Natural killer cell (primary cell): ENCODE results near the gene RBP3. TPM values are rescaled to one million over a fixed set of nuclear protein-coding genes. Genes with fewer than 3 reads are reported as not detected.

Source experiments
- ATAC-seq, 3 donors: fragments of 150-1000 bp in 2 of 3; fragments of 200-7000 bp in 1 of 3; cut with Tn5 transposase; 1 replicate in 1 of 3; 2 replicates in 2 of 3; pipeline ENCODE4 v1.10.0; 2021; ENCODE audit warnings: mild to moderate bottlenecking in 2 of 3, moderate library complexity in 2 of 3
- DNase-seq, 2 donors: peaks; one replicate each; pipeline versions ENCODE4 v3.0.0 to v3.0.0-alpha.2; 2013 to 2021; ENCODE audit warnings: mixed read lengths in 1 of 2
- H3K27ac ChIP-seq: one replicate; pipeline ENCODE4 v1.5.1; 2013; ENCODE audit warnings: mild to moderate bottlenecking, low read length
- H3K27me3 ChIP-seq: one replicate; pipeline ENCODE4 v1.6.1; 2013; ENCODE audit warnings: low read length; ENCODE audit not compliant: control insufficient read depth, insufficient read depth
- H3K36me3 ChIP-seq: one replicate; pipeline ENCODE4 v1.6.1; 2013; ENCODE audit warnings: low read length; ENCODE audit not compliant: control insufficient read depth, insufficient read depth
- H3K4me1 ChIP-seq: one replicate; pipeline ENCODE4 v1.6.1; 2013; ENCODE audit warnings: low read length; ENCODE audit not compliant: control insufficient read depth, insufficient read depth
- H3K4me3 ChIP-seq: one replicate; pipeline ENCODE4 v1.5.1; 2013; ENCODE audit warnings: low read length
- H3K9me3 ChIP-seq: one replicate; pipeline ENCODE4 v1.6.1; 2013; ENCODE audit warnings: low read length; ENCODE audit not compliant: control insufficient read depth, insufficient read depth
- H3K27ac Mint-ChIP-seq, 2 donors: one replicate each; pipeline ENCODE4 v1.8.0; 2022; ENCODE audit warnings: mild to moderate bottlenecking in 2 of 2, mixed read lengths in 2 of 2, moderate library complexity in 1 of 2
- H3K27me3 Mint-ChIP-seq, 2 donors: one replicate each; pipeline ENCODE4 v1.8.0; 2022; ENCODE audit warnings: low read depth in 2 of 2, mixed read lengths in 2 of 2
- H3K36me3 Mint-ChIP-seq: one replicate; pipeline ENCODE4 v1.8.0; 2022; ENCODE audit warnings: mixed read lengths
- H3K4me1 Mint-ChIP-seq, 2 donors: one replicate each; pipeline ENCODE4 v1.8.0; 2022; ENCODE audit warnings: mixed read lengths in 2 of 2
- H3K4me3 Mint-ChIP-seq: one replicate; pipeline ENCODE4 v1.8.0; 2022; ENCODE audit warnings: mild to moderate bottlenecking, moderate library complexity, mixed read lengths
- H3K9me3 Mint-ChIP-seq, 2 donors: one replicate each; pipeline ENCODE4 v1.8.0; 2022; ENCODE audit warnings: mixed read lengths in 2 of 2
- CTCF ChIP-seq: fragments of 200-600 bp; IDR thresholded peaks from one replicate; pipeline ENCODE4 v1.8.0; 2022; ENCODE audit warnings: antibody characterized with exemption
- WGBS: methylation state at CpG from one replicate; pipeline ENCODE4 v1.1.7; 2013; ENCODE audit warnings: missing lambda C conversion rate; ENCODE audit not compliant: insufficient coverage; 5-methylcytosine and 5-hydroxymethylcytosine counted together
- intact Hi-C: fragments of 100-400 bp; cut with micrococcal nuclease; formaldehyde crosslinking; loops from one replicate; pipeline ENCODE4 v1.14.2; 2022
- total RNA-seq, 4 donors: library from RNA; stranded (reverse); fragments of 120-200 nt in 1 of 4; gene quantifications; one replicate each; pipeline versions ENCODE4 v1.2.3 to v1.2.4, GENCODE V29; 2013 to 2022

The RBP3 gene
- total RNA-seq, 3 donors from 2014 or later (not counting 1 experiment from before 2014, with no cell fraction given), result not detected

DNA sequence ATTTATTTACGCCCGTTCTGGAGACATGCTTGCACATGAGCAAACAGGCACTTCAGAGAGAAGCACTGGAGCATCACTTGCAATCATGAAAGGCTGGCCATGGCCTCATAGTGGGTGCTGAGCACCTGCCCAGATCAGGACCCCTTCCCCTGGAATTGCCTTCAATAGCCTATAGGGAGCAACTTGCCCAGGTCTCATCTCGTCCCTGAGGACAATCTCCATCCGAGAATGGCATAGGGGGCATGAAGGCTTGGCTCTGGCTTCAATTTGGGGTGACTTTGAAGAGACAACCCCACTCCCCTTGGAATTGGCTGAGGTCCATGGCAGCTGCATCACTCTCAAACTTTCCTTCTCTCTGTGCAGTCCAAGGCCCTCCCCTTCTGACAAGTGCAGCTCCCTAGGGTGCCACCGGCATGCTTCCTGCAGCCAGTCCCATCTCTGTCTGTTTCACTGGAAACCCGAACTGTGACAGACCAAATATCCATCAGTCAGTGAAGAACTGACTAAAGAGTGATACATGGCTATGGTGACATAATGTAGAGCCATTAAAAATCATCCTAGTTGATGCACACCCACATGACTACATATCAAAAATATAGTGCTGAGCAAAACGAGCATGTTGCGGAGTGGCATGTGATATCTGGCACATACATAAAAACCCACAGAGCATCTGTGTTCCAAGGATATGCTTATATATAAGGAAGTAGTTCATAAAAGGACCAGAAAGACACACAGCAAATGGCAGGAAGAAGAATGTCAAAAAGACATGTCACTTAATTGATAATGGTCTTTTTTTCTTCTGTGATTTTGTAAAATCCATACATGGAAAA is 13.5 kb upstream of the RBP3 start:
- H3K36me3 ChIP-seq, result no peaks in the 10 kb centered on the region
- H3K4me3 ChIP-seq, result no peak overlapping the region
- WGBS, result 82% methylated on average over 6 of the region's 8 CpGs
- intact Hi-C loops, result no loop called here
- Mint-ChIP-seq H3K36me3 (no peaks in the 10 kb centered on the region), H3K4me1 (no peaks in the 10 kb centered on the region), H3K9me3 (no peaks in the 10 kb centered on the region), H3K27ac (no peak overlapping the region), H3K27me3 (peaks cover 3 to 7% of the 10 kb centered on the region in 2 donors), H3K4me3 (no peak overlapping the region)
- no peak for ATAC-seq
- H3K4me1 ChIP-seq, result no peaks in the 10 kb centered on the region
- no peaks in the 10 kb centered on the region for H3K9me3 ChIP-seq
- DNase-seq, result no peak
- H3K27me3 ChIP-seq, result no peaks in the 10 kb centered on the region
- TF ChIP-seq CTCF, result no peak
- no peak overlapping the region for H3K27ac ChIP-seq

DNA sequence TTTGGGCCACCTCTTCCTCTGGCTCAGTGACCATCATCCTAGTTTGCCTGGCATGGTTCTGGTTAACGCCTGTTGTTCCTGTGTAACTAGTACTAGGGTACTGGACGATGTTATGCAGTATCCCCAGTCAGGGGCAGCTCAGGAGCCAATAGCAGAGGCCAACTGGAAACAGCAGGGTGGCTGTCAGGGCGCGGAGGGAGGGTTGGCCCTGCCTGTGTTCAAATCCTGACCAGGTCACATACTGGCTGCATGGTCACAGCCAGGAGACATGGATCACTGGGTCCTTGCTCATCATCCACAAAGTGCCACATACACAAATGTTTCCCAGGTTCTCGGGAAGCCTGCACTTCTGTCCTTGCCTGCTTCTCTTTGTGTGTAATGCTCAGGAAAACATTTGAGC is 12.3 kb upstream of the RBP3 start:
- Histone ChIP-seq H3K36me3 (no peaks in the 10 kb centered on the region), H3K4me3 (no peak overlapping the region), H3K27me3 (no peaks in the 10 kb centered on the region), H3K27ac (no peak overlapping the region), H3K4me1 (no peaks in the 10 kb centered on the region), H3K9me3 (no peaks in the 10 kb centered on the region)
- WGBS, result 79% methylated on average over 5 of the region's 5 CpGs
- no peak overlapping the region for H3K27ac Mint-ChIP-seq
- TF ChIP-seq CTCF, result no peak
- intact Hi-C loops, result no loop called here
- no peaks in the 10 kb centered on the region for H3K36me3 Mint-ChIP-seq
- peaks cover 0 to 4% of the 10 kb centered on the region in 2 donors for H3K4me1 Mint-ChIP-seq
- no peak overlapping the region for H3K4me3 Mint-ChIP-seq
- H3K27me3 Mint-ChIP-seq, result peaks cover 6 to 19% of the 10 kb centered on the region in 2 donors
- DNase-seq (no peak), ATAC-seq (no peak)
- H3K9me3 Mint-ChIP-seq, result no peaks in the 10 kb centered on the region

GRCh38 chr10:47336387-47337134 is 11.6 kb upstream of the RBP3 start:
- no peak for TF ChIP-seq CTCF
- DNase-seq (no peak), ATAC-seq (no peak)
- H3K36me3 Mint-ChIP-seq, result no peaks in the 10 kb centered on the region
- WGBS, result 86% methylated on average over 14 of the region's 15 CpGs
- H3K4me1 ChIP-seq, result no peaks in the 10 kb centered on the region
- intact Hi-C loops, result no loop called here
- H3K9me3 Mint-ChIP-seq, result no peaks in the 10 kb centered on the region
- no peak overlapping the region for H3K27ac Mint-ChIP-seq
- no peaks in the 10 kb centered on the region for H3K9me3 ChIP-seq
- no peak overlapping the region for H3K4me3 ChIP-seq
- no peaks in the 10 kb centered on the region for H3K36me3 ChIP-seq
- H3K27me3 Mint-ChIP-seq, result peaks cover 9 to 26% of the 10 kb centered on the region in 2 donors
- no peak overlapping the region for H3K4me3 Mint-ChIP-seq
- peaks cover 0 to 4% of the 10 kb centered on the region in 2 donors for H3K4me1 Mint-ChIP-seq
- H3K27ac ChIP-seq, result no peak overlapping the region
- no peaks in the 10 kb centered on the region for H3K27me3 ChIP-seq
